HG03103 (cell line): ENCODE results near the gene NPAS2.
A peak's percentile ranks its signal among the peaks of the same experiment; 100 is the strongest.

ENCODE experiments used
- ATAC-seq: cut with Tn5 transposase; IDR thresholded peaks from one replicate; pipeline ENCODE4 v1.9.1; 2021; ENCODE audit warnings: low read depth; ENCODE audit not compliant: unreplicated experiment

NPAS2 gene

GRCh38 chr2:101002562-101003277 is 182.8 kb downstream of the NPAS2 start:
- ATAC-seq: no peak

GRCh38 chr2:101003278-101003775 is 183.4 kb downstream of the NPAS2 start:
- no peak for ATAC-seq

GRCh38 chr2:101004620-101005325 is 184.8 kb downstream of the NPAS2 start:
- ATAC-seq: no peak

GRCh38 chr2:101006065-101006715 is 186.3 kb downstream of the NPAS2 start:
- no peak for ATAC-seq

- ATAC-seq: no peak
These were observed 187.7 kb downstream of the NPAS2 start for GRCh38 chr2:101007415-101008345.

- no peak for ATAC-seq
These were observed 191.2 kb downstream of the NPAS2 start for GRCh38 chr2:101011152-101011551.

- ATAC-seq: peak; percentile 80
These were observed 192.2 kb downstream of the NPAS2 start for GRCh38 chr2:101012054-101012705.

- ATAC-seq: no peak
These were observed 192.8 kb downstream of the NPAS2 start for GRCh38 chr2:101012706-101013181.

- no peak for ATAC-seq
These were observed 194.4 kb downstream of the NPAS2 start for GRCh38 chr2:101014264-101014857.

GRCh38 chr2:101017371-101017770 is 197.4 kb downstream of the NPAS2 start:
- no peak for ATAC-seq

- ATAC-seq: no peak
These were observed 199.0 kb downstream of the NPAS2 start for GRCh38 chr2:101018934-101019333.

- ATAC-seq: no peak
These were observed 202.3 kb downstream of the NPAS2 start for GRCh38 chr2:101022221-101022620.

- ATAC-seq: no peak
These were observed 203.6 kb downstream of the NPAS2 start for GRCh38 chr2:101023327-101024107.

- ATAC-seq: no peak
These were observed 205.6 kb downstream of the NPAS2 start for GRCh38 chr2:101025561-101025960.

GRCh38 chr2:101026253-101026701 is 206.3 kb downstream of the NPAS2 start:
- no peak for ATAC-seq

- ATAC-seq: no peak
These were observed 207.1 kb downstream of the NPAS2 start for GRCh38 chr2:101026923-101027469.

- ATAC-seq: no peak
These were observed 207.9 kb downstream of the NPAS2 start for GRCh38 chr2:101027852-101028251.

- no peak for ATAC-seq
These were observed 211.1 kb downstream of the NPAS2 start for GRCh38 chr2:101030866-101031554.
